ENCODE data around the gene HDAC4.

HDAC4 gene

DNA sequence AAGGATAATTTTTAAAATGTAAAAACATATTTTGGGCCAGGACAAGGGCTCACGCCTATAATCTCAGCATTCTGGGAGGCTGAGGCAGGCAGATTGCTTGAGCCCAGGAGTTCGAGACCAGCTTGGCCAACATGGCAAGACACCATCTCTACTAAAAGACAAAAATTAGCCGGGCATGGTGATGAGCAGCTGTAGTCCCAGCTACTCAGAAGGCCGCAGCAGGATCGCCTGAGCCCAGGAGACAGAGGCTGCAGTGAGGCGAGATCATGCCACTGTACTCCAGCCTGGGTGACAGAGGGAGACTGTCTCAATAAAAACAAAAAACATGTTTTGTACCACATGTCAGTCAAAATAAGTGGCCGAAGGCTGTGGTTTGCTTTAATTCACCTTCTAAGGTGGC is 122.5 kb downstream of the HDAC4 start (continued):
- TF ChIP-seq KLF8 (tag by site-specific recombination; IDR thresholded peaks at IDR 0.05) (no peak), ZNF792 (tag by site-specific recombination; IDR thresholded peaks at IDR 0.05) (no peak)

DNA sequence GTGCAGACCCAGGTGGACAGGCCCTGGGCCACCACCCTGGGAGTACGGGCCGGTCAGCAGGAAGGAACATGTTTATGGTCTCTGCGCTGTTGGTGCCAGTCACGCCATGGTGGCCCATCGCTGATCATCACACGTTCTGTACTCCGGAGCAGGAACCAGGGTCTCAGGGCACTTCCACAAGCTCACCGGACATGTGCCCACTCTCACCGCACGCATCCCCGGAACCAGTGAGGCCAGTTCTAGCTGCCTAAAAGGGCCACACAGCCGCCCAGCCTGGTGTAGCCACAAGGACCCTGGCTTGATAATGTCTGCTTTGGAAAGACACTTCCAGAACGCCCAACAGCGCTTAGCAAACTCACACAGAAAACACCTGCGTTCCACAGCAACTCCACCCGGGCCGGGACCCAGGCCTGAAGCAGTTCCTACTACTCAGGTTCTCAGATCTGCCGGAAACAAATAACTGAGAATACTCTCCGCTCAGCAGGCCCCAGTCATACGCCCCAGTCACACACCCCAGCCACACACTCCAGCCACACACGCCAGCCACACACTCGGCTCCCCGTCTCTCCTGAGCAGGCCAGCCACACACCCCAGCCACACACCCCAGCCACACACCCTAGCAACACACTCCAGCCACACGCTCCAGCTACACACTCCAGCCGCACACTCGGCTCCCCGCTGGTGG is 123.3 kb downstream of the HDAC4 start:
- H3K27ac ChIP-seq (ENCODE audit: extremely low read depth, low read depth, low read length), result no peak overlapping the region
- TF ChIP-seq, protein P1, sequence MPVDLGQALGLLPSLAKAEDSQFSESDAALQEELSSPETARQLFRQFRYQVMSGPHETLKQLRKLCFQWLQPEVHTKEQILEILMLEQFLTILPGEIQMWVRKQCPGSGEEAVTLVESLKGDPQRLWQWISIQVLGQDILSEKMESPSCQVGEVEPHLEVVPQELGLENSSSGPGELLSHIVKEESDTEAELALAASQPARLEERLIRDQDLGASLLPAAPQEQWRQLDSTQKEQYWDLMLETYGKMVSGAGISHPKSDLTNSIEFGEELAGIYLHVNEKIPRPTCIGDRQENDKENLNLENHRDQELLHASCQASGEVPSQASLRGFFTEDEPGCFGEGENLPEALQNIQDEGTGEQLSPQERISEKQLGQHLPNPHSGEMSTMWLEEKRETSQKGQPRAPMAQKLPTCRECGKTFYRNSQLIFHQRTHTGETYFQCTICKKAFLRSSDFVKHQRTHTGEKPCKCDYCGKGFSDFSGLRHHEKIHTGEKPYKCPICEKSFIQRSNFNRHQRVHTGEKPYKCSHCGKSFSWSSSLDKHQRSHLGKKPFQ (tag by site-specific recombination; IDR thresholded peaks at IDR 0.05), result no peak
- TF ChIP-seq KLF8 (tag by site-specific recombination; IDR thresholded peaks at IDR 0.05), result no peak
- TF ChIP-seq, protein P2, sequence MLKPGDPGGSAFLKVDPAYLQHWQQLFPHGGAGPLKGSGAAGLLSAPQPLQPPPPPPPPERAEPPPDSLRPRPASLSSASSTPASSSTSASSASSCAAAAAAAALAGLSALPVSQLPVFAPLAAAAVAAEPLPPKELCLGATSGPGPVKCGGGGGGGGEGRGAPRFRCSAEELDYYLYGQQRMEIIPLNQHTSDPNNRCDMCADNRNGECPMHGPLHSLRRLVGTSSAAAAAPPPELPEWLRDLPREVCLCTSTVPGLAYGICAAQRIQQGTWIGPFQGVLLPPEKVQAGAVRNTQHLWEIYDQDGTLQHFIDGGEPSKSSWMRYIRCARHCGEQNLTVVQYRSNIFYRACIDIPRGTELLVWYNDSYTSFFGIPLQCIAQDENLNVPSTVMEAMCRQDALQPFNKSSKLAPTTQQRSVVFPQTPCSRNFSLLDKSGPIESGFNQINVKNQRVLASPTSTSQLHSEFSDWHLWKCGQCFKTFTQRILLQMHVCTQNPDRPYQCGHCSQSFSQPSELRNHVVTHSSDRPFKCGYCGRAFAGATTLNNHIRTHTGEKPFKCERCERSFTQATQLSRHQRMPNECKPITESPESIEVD (tag by site-specific recombination; IDR thresholded peaks at IDR 0.05), result no peak
- TF ChIP-seq BCL11A (tag by site-specific recombination; IDR thresholded peaks at IDR 0.05; ENCODE audit: low read depth), result no peak
- no peak for TF ChIP-seq ZSCAN30 (tag by site-specific recombination; IDR thresholded peaks at IDR 0.05)
- TF ChIP-seq, protein P3, sequence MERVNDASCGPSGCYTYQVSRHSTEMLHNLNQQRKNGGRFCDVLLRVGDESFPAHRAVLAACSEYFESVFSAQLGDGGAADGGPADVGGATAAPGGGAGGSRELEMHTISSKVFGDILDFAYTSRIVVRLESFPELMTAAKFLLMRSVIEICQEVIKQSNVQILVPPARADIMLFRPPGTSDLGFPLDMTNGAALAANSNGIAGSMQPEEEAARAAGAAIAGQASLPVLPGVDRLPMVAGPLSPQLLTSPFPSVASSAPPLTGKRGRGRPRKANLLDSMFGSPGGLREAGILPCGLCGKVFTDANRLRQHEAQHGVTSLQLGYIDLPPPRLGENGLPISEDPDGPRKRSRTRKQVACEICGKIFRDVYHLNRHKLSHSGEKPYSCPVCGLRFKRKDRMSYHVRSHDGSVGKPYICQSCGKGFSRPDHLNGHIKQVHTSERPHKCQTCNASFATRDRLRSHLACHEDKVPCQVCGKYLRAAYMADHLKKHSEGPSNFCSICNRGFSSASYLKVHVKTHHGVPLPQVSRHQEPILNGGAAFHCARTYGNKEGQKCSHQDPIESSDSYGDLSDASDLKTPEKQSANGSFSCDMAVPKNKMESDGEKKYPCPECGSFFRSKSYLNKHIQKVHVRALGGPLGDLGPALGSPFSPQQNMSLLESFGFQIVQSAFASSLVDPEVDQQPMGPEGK (tag by site-specific recombination; IDR thresholded peaks at IDR 0.05), result no peak
- no peak for TF ChIP-seq ZBTB8A (tag by site-specific recombination; IDR thresholded peaks at IDR 0.05)
- no peak for TF ChIP-seq ZNF548 (tag by site-specific recombination; IDR thresholded peaks at IDR 0.05)
- no peak for TF ChIP-seq ZNF266 (tag by site-specific recombination; IDR thresholded peaks at IDR 0.05; ENCODE audit: low read depth)
- TF ChIP-seq HOXC10 (CRISPR knock-in tag; IDR thresholded peaks at IDR 0.05), result no peak
- ChIA-PET POLR2A (no interaction called here), CTCF (interaction anchor here (0.7 kb wide), 1 partner anchor 84 kb away, joined by 3 read pairs; no protein-coding TSS in a partner anchor)
- H3K36me3 ChIP-seq (ENCODE audit: control insufficient read depth in 2 of 2, insufficient read depth in 1 of 2, low read length in 2 of 2), result no peaks in the 10 kb centered on the region
- H3K9me3 ChIP-seq (ENCODE audit: control insufficient read depth, insufficient read depth, low read depth, low read length), result no peaks in the 10 kb centered on the region
- no peaks in the 10 kb centered on the region for H3K4me1 ChIP-seq (ENCODE audit: control insufficient read depth, insufficient read depth, low read length)
- no peak overlapping the region for H3K4me3 ChIP-seq (ENCODE audit: low read depth, low read length)

DNA sequence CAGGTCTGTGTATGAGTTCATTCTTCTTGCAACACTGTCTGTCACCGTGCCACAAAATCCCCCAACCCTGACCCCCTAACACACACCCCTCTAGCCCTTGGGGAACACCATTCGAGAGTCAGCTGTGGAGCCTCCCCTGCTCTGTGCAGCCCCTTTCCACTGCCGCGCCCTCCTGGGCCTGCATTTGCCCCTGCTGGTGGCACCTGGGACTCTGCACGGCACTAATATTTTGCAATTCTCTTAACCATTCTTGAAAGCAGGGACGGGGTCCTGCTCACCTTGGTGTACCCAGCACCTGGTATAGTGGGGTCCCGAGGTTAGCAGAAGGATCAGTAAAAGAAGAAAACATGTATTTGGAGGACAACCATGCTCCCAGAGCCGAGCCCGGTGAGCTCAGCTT is 124.0 kb downstream of the HDAC4 start:
- Histone ChIP-seq H3K27ac (ENCODE audit: extremely low read depth, low read depth, low read length) (no peak overlapping the region), H3K4me3 (ENCODE audit: low read depth, low read length) (no peak overlapping the region), H3K4me1 (ENCODE audit: control insufficient read depth, insufficient read depth, low read length) (no peaks in the 10 kb centered on the region), H3K9me3 (ENCODE audit: control insufficient read depth, insufficient read depth, low read depth, low read length) (no peaks in the 10 kb centered on the region), H3K36me3 (ENCODE audit: control insufficient read depth in 2 of 2, insufficient read depth in 1 of 2, low read length in 2 of 2) (no peaks in the 10 kb centered on the region)
- TF ChIP-seq RBAK (tag by site-specific recombination; IDR thresholded peaks at IDR 0.05) (no peak), ZNF549 (tag by site-specific recombination; IDR thresholded peaks at IDR 0.05) (no peak), ZNF223 (tag by site-specific recombination; IDR thresholded peaks at IDR 0.05) (no peak), GLI4 (tag by site-specific recombination; IDR thresholded peaks at IDR 0.05) (no peak), ZNF660 (tag by site-specific recombination; IDR thresholded peaks at IDR 0.05) (no peak), KLF9 (tag by site-specific recombination; IDR thresholded peaks at IDR 0.05; ENCODE audit: low read depth) (no peak), ZNF433 (tag by site-specific recombination; IDR thresholded peaks at IDR 0.05; ENCODE audit: low read depth) (no peak), ZNF23 (tag by site-specific recombination; IDR thresholded peaks at IDR 0.05; ENCODE audit: borderline replicate concordance) (no peak), ZNF473 (tag by site-specific recombination; IDR thresholded peaks at IDR 0.05) (no peak), KLF8 (tag by site-specific recombination; IDR thresholded peaks at IDR 0.05) (no peak), ZNF426 (tag by site-specific recombination; IDR thresholded peaks at IDR 0.05) (no peak)
- TF ChIP-seq, protein P4, sequence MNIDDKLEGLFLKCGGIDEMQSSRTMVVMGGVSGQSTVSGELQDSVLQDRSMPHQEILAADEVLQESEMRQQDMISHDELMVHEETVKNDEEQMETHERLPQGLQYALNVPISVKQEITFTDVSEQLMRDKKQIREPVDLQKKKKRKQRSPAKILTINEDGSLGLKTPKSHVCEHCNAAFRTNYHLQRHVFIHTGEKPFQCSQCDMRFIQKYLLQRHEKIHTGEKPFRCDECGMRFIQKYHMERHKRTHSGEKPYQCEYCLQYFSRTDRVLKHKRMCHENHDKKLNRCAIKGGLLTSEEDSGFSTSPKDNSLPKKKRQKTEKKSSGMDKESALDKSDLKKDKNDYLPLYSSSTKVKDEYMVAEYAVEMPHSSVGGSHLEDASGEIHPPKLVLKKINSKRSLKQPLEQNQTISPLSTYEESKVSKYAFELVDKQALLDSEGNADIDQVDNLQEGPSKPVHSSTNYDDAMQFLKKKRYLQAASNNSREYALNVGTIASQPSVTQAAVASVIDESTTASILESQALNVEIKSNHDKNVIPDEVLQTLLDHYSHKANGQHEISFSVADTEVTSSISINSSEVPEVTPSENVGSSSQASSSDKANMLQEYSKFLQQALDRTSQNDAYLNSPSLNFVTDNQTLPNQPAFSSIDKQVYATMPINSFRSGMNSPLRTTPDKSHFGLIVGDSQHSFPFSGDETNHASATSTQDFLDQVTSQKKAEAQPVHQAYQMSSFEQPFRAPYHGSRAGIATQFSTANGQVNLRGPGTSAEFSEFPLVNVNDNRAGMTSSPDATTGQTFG (tag by site-specific recombination; IDR thresholded peaks at IDR 0.05; ENCODE audit: borderline replicate concordance), result no peak
- TF ChIP-seq, protein P5, sequence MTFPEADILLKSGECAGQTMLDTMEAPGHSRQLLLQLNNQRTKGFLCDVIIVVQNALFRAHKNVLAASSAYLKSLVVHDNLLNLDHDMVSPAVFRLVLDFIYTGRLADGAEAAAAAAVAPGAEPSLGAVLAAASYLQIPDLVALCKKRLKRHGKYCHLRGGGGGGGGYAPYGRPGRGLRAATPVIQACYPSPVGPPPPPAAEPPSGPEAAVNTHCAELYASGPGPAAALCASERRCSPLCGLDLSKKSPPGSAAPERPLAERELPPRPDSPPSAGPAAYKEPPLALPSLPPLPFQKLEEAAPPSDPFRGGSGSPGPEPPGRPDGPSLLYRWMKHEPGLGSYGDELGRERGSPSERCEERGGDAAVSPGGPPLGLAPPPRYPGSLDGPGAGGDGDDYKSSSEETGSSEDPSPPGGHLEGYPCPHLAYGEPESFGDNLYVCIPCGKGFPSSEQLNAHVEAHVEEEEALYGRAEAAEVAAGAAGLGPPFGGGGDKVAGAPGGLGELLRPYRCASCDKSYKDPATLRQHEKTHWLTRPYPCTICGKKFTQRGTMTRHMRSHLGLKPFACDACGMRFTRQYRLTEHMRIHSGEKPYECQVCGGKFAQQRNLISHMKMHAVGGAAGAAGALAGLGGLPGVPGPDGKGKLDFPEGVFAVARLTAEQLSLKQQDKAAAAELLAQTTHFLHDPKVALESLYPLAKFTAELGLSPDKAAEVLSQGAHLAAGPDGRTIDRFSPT (tag by site-specific recombination; IDR thresholded peaks at IDR 0.05), result no peak
- POLR2A ChIA-PET, result no interaction called here
- CTCF ChIA-PET, result no interaction called here
